Measurements from ENCODE around the gene FYTTD1.

FYTTD1 gene

GRCh38 chr3:197756704-197757103, 7.0 kb downstream of the FYTTD1 start:
- Histone ChIP-seq H3K36me3 (ENCODE audit: control insufficient read depth, low read length) (peaks cover 61% of the 10 kb centered on the region), H3K4me1 (ENCODE audit: control insufficient read depth, low read length) (peaks cover 31% of the 10 kb centered on the region), H3K9me2 (replicated peaks; ENCODE audit: control insufficient read depth, low read length) (no peaks in the 10 kb centered on the region), H3F3A (ENCODE audit: control insufficient read depth, insufficient read depth) (no peaks in the 10 kb centered on the region), H3K27me3 (ENCODE audit: control insufficient read depth, low read length) (no peaks in the 10 kb centered on the region), H3K9me3 (ENCODE audit: control insufficient read depth, insufficient read depth, low read length) (no peaks in the 10 kb centered on the region), H4K20me1 (ENCODE audit: control insufficient read depth, insufficient read depth, low read depth, low read length) (peaks cover 17% of the 10 kb centered on the region), H3K4me2 (ENCODE audit: low read length) (no peak overlapping the region), H3K79me2 (ENCODE audit: control insufficient read depth, low read length) (peaks cover 95% of the 10 kb centered on the region), H3K27ac (ENCODE audit: low read depth, low read length) (no peak overlapping the region), H3K4me3 (ENCODE audit: low read length) (no peak overlapping the region)
- TF ChIP-seq, protein P1, sequence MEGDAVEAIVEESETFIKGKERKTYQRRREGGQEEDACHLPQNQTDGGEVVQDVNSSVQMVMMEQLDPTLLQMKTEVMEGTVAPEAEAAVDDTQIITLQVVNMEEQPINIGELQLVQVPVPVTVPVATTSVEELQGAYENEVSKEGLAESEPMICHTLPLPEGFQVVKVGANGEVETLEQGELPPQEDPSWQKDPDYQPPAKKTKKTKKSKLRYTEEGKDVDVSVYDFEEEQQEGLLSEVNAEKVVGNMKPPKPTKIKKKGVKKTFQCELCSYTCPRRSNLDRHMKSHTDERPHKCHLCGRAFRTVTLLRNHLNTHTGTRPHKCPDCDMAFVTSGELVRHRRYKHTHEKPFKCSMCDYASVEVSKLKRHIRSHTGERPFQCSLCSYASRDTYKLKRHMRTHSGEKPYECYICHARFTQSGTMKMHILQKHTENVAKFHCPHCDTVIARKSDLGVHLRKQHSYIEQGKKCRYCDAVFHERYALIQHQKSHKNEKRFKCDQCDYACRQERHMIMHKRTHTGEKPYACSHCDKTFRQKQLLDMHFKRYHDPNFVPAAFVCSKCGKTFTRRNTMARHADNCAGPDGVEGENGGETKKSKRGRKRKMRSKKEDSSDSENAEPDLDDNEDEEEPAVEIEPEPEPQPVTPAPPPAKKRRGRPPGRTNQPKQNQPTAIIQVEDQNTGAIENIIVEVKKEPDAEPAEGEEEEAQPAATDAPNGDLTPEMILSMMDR (IDR thresholded peaks at IDR 0.05; ENCODE audit: low read depth, low read length, poor library complexity, severe bottlenecking) = no peak
- no peak for TF ChIP-seq EZH2phosphoT487 (IDR thresholded peaks at IDR 0.05; ENCODE audit: borderline replicate concordance, low read length)

- Histone ChIP-seq H3K36me3 (ENCODE audit: control insufficient read depth, low read length) (peaks cover 65% of the 10 kb centered on the region), H3K4me3 (ENCODE audit: low read length) (no peak overlapping the region), H3K4me2 (ENCODE audit: low read length) (no peak overlapping the region), H3K9me3 (ENCODE audit: control insufficient read depth, insufficient read depth, low read length) (no peaks in the 10 kb centered on the region), H3K27ac (ENCODE audit: low read depth, low read length) (no peak overlapping the region), H3K9me2 (replicated peaks; ENCODE audit: control insufficient read depth, low read length) (no peaks in the 10 kb centered on the region), H3K79me2 (ENCODE audit: control insufficient read depth, low read length) (peaks cover 80% of the 10 kb centered on the region), H3K27me3 (ENCODE audit: control insufficient read depth, low read length) (no peaks in the 10 kb centered on the region), H4K20me1 (ENCODE audit: control insufficient read depth, insufficient read depth, low read depth, low read length) (peaks cover 5% of the 10 kb centered on the region; the same call in 1 of the 2 replicates), H3F3A (ENCODE audit: control insufficient read depth, insufficient read depth) (no peaks in the 10 kb centered on the region), H3K4me1 (ENCODE audit: control insufficient read depth, low read length) (peaks cover 14% of the 10 kb centered on the region)
- TF ChIP-seq, protein P1 (IDR thresholded peaks at IDR 0.05; ENCODE audit: low read depth, low read length, poor library complexity, severe bottlenecking) = no peak
- no peak for TF ChIP-seq EZH2phosphoT487 (IDR thresholded peaks at IDR 0.05; ENCODE audit: borderline replicate concordance, low read length)
Observed at GRCh38 chr3:197758512-197758911, 8.8 kb downstream of the FYTTD1 start.

GRCh38 chr3:197761784-197762183, 12.1 kb downstream of the FYTTD1 start:
- Histone ChIP-seq H3F3A (ENCODE audit: control insufficient read depth, insufficient read depth) (no peaks in the 10 kb centered on the region), H3K27ac (ENCODE audit: low read depth, low read length) (no peak overlapping the region), H3K79me2 (ENCODE audit: control insufficient read depth, low read length) (peaks cover 50% of the 10 kb centered on the region), H3K4me1 (ENCODE audit: control insufficient read depth, low read length) (no peaks in the 10 kb centered on the region), H3K4me2 (ENCODE audit: low read length) (no peak overlapping the region), H3K27me3 (ENCODE audit: control insufficient read depth, low read length) (no peaks in the 10 kb centered on the region), H3K4me3 (ENCODE audit: low read length) (no peak overlapping the region), H3K9me2 (replicated peaks; ENCODE audit: control insufficient read depth, low read length) (no peaks in the 10 kb centered on the region), H4K20me1 (ENCODE audit: control insufficient read depth, insufficient read depth, low read depth, low read length) (no peaks in the 10 kb centered on the region), H3K9me3 (ENCODE audit: control insufficient read depth, insufficient read depth, low read length) (no peaks in the 10 kb centered on the region), H3K36me3 (ENCODE audit: control insufficient read depth, low read length) (peaks cover 79% of the 10 kb centered on the region)
- TF ChIP-seq, protein P1 (IDR thresholded peaks at IDR 0.05; ENCODE audit: low read depth, low read length, poor library complexity, severe bottlenecking) = no peak
- TF ChIP-seq EZH2phosphoT487 (IDR thresholded peaks at IDR 0.05; ENCODE audit: borderline replicate concordance, low read length) = no peak
